ENCODE measurements around the gene NCSTN. TPM values are rescaled to one million over a fixed set of nuclear protein-coding genes. Genes with fewer than 3 reads are reported as not detected.
A peak's percentile ranks its signal among the peaks of the same experiment; 100 is the strongest.

NCSTN gene
- total and polyA plus RNA-seq, 9 of the 15 experiments (the other 6 are each of a cell fraction or from before 2014, with no cell fraction given) = 21.3 to 91.1 (median 57.9) TPM

- TF ChIP-seq ZBTB40 (IDR thresholded peaks at IDR 0.05) = no peak
- no peak for TF ChIP-seq ZBTB40 (CRISPR knock-in tag; IDR thresholded peaks at IDR 0.05)
- peak; percentile 61; the same call in 1 of the 2 replicates for TF ChIP-seq POLR2G (IDR thresholded peaks at IDR 0.05; ENCODE audit: low read depth, low read length)
- no peak for TF ChIP-seq ZKSCAN8 (CRISPR knock-in tag; IDR thresholded peaks at IDR 0.05)
- TF ChIP-seq ZNF668 (CRISPR knock-in tag; IDR thresholded peaks at IDR 0.05) = no peak
- no peak for TF ChIP-seq TRIM25 (IDR thresholded peaks at IDR 0.05; ENCODE audit: borderline replicate concordance)
- no peak for TF ChIP-seq ETV1 (tag; conservative IDR thresholded peaks at IDR 0.05; ENCODE audit: low read depth)
- TF ChIP-seq XRCC5 (IDR thresholded peaks at IDR 0.05; ENCODE audit: low read depth, low read length) = peak; percentile 88; the same call in 1 of the 2 replicates
- no peak for TF ChIP-seq OTX1 (CRISPR knock-in tag; IDR thresholded peaks at IDR 0.05)
- peak; percentile 46 for TF ChIP-seq FIP1L1 (IDR thresholded peaks at IDR 0.05; ENCODE audit: low read depth, low read length, poor library complexity, severe bottlenecking)
- TF ChIP-seq RFX1 (IDR thresholded peaks at IDR 0.05) = no peak
- no peak for TF ChIP-seq ZBTB43 (CRISPR knock-in tag; IDR thresholded peaks at IDR 0.05)
- TF ChIP-seq EZH2 (IDR thresholded peaks at IDR 0.05; ENCODE audit: borderline replicate concordance, low read depth, low read length) = no peak
- TF ChIP-seq PPARD (CRISPR knock-in tag; IDR thresholded peaks at IDR 0.05) = no peak
- no peak for TF ChIP-seq CBFB (CRISPR knock-in tag; IDR thresholded peaks at IDR 0.05)
- no peak for TF ChIP-seq GABPB1 (CRISPR knock-in tag; IDR thresholded peaks at IDR 0.05)
- no peak for TF ChIP-seq JUNB (CRISPR knock-in tag; conservative IDR thresholded peaks at IDR 0.05)
- no peak for TF ChIP-seq NFIC (IDR thresholded peaks at IDR 0.05)
- TF ChIP-seq BMI1 (IDR thresholded peaks at IDR 0.05; ENCODE audit: low read length) = no peak
Measured at GRCh38 chr1:160400223-160400645, 57.1 kb downstream of the NCSTN start, which contains the start of gene VANGL2 (continued).
